Measurements from ENCODE around the gene CCDC61.

GRCh38 chr19:45959517-45960025 is 35.7 kb upstream of the CCDC61 start:
- TF ChIP-seq ZNF274 (IDR thresholded peaks at IDR 0.05; ENCODE audit: low read depth, low read length): no peak
- no peak for TF ChIP-seq YY1 (IDR thresholded peaks at IDR 0.05; ENCODE audit: insufficient read depth, insufficient read length)
